ENCODE data around the gene SBNO2.
"Not testable (repeated sequence)": the region's sequence is repeated elsewhere in the genome, so short reads cannot be mapped to it uniquely, and the experiment has no call there.

SBNO2 gene

GRCh38 chr19:1206150-1206863, 32.2 kb upstream of the SBNO2 start:
- peak; percentile 50 to 73 (median 66) for DNase-seq

GRCh38 chr19:1205114-1206099, 31.3 kb upstream of the SBNO2 start, which contains the start of gene STK11:
Gene STK11 (plus strand): TSS chr19:1205778. CDS start chr19:1206914, 1,136 bp downstream.
- DNase-seq: peak; percentile 99 to 100 (median 100)

- not testable (repeated sequence) for DNase-seq
Measured at GRCh38 chr19:1200614-1201013, 26.5 kb upstream of the SBNO2 start.

- no peak for DNase-seq
Measured at GRCh38 chr19:1199531-1199930, 25.5 kb upstream of the SBNO2 start.

- DNase-seq: no peak
Measured at GRCh38 chr19:1189419-1189818, 15.4 kb upstream of the SBNO2 start.

- peak in 2 of 3 donors; percentile 33 to 50 for DNase-seq
Measured at GRCh38 chr19:1183543-1184172, 9.6 kb upstream of the SBNO2 start.

- DNase-seq: no peak
Measured at GRCh38 chr19:1182727-1183126, 8.7 kb upstream of the SBNO2 start.

- no peak for DNase-seq
Measured at GRCh38 chr19:1182068-1182467, 8.0 kb upstream of the SBNO2 start.

GRCh38 chr19:1181606-1182005, 7.5 kb upstream of the SBNO2 start:
- DNase-seq: no peak

- peak; percentile 90 to 91 (median 91) for DNase-seq
Measured at GRCh38 chr19:1177322-1178114, 3.5 kb upstream of the SBNO2 start.

GRCh38 chr19:1173159-1173844, 766 bp downstream of the SBNO2 start:
- peak; percentile 31 to 56 (median 35) for DNase-seq

GRCh38 chr19:1172353-1173158, 1.5 kb downstream of the SBNO2 start:
- DNase-seq: peak; percentile 30 to 71 (median 57)

- no peak for DNase-seq
Measured at GRCh38 chr19:1171755-1172352, 2.2 kb downstream of the SBNO2 start.

GRCh38 chr19:1170938-1171754, 2.9 kb downstream of the SBNO2 start:
- DNase-seq: no peak

- DNase-seq: no peak
Measured at GRCh38 chr19:1169921-1170885, 3.9 kb downstream of the SBNO2 start.

- no peak for DNase-seq
Measured at GRCh38 chr19:1169411-1169791, 4.7 kb downstream of the SBNO2 start.

- peak; percentile 66 to 84 (median 81) for DNase-seq
Measured at GRCh38 chr19:1168572-1169410, 5.3 kb downstream of the SBNO2 start.
